NCI-H510A (cell line): Measurements from ENCODE around the gene FMOD.
A peak's percentile ranks its signal among the peaks of the same experiment; 100 is the strongest.

Experiments used
- DNase-seq: peaks from one replicate; lab custom pipeline; 2025; lab: John Stamatoyannopoulos, UW

The FMOD gene

GRCh38 chr1:203360547-203361185 is 9.7 kb upstream of the FMOD start:
- DNase-seq = no peak

- DNase-seq = no peak
Observed at GRCh38 chr1:203359010-203359571, 8.2 kb upstream of the FMOD start.

- no peak for DNase-seq
Observed at GRCh38 chr1:203354246-203354645, 3.3 kb upstream of the FMOD start.

GRCh38 chr1:203353486-203353885 is 2.6 kb upstream of the FMOD start:
- DNase-seq = no peak

- no peak for DNase-seq
Observed at GRCh38 chr1:203349773-203350524, 973 bp downstream of the FMOD start.

- no peak for DNase-seq
Observed at GRCh38 chr1:203349166-203349565, 1.8 kb downstream of the FMOD start.

DNA sequence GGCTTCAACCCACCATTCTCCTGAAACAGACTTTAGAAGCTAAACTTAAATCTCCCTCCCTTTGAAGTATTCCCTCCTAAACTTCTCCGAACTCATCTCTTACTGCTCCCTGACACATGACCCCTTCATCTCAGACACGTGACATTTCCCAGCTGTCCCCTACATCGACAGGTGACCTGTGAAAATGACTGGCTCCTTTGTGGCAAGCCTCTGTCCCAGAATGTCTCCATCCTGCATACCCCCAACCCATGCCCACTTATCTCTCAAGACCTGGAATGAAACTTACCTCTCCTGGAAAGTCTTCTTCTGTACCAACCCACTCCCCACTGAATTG is 4.2 kb downstream of the FMOD start:
- DNase-seq = no peak

DNA sequence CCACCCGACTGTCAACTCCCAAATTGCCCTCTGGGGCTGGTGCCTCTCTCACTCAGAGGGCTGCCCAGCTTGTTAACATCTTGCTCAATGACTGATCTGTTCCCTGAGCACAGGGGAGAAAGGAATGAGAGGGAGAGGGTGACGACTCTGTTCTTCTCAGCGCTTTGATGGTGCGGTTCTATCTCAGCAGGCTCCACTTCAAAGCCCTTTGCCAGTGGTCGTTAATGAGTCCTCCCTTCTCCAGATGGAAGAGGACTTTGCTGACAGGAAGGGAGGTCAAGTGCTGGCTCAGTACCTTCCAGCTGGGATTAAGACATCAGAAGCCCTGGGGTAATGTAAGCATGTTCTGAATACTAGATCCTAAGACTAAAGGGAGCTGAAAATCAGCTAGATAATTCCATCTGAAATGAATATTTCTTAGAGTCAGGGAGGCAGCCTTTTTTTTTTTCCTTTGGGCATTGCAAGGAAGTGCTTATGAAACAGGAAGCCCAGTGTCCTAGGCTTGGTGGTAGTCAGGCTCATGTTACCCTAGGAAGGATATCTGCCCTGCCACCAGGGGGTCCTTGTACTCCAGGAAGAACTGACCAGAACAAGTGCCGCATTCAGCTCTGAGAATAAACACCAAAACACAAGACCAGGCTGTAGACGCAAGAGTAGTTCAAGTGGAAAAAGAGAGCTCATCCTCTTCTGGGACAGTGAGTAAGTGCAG is 4.7 kb downstream of the FMOD start:
- DNase-seq = peak; percentile 27

GRCh38 chr1:203343956-203344754 is 6.8 kb downstream of the FMOD start:
- no peak for DNase-seq

GRCh38 chr1:203342192-203342940 is 8.6 kb downstream of the FMOD start:
- peak; percentile 38 for DNase-seq

- peak; percentile 71 for DNase-seq
Observed at GRCh38 chr1:203340112-203340790, 10.7 kb downstream of the FMOD start.

DNA sequence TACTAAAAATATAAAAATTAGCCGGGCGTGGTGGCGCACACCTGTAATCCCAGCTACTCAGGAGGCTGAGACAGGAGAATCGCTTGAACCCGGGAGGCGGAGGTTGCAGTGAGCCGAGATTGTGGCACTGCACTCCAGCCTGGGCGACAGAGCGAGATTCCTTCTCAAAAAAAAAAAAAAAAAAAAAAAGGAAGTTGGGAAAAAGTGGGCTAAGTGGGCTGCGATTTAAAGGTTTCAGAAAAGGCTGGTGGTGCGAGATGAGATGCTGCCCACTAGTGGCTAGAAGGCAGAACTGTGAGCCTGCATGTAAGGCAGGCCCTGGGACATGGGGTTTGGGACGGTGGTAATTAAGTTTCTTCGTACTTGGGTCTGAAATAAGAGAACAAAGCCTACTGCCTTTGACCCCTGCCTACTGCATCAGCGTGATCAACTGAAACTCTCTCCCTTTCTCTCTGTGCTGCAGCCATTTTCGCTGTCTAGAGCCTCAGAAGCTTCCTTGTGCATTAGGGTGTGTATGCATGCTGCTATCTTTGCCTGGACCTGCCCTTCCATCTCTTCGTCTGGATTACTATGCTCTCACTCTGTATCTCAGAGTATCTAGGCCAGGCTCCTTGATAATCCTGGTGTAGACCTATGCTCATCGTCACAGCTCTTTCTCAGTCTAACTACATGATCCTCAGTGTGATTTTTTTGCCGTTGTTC is 12.4 kb downstream of the FMOD start:
- no peak for DNase-seq

DNA sequence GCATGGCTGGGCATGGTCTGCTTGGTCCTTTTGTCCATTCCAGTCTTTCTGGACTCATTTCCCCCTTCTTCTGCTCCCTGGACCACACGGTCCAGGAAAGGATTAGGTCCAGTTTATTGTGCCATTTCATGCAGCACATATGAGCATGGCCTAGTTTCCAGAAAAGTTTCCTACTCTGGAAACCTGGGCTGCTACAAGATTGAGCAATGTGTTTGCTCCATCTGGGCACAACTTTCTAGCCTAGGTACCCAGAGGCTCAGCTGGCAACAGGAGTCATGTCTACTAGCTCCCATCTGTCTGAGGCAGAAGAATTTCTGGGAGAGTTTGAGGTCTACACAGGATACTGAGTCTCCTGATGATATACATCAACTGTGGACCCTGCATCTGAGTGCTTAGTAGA is 14.8 kb downstream of the FMOD start:
- DNase-seq = no peak

- DNase-seq = no peak
Observed at GRCh38 chr1:203335503-203335902, 15.4 kb downstream of the FMOD start.

GRCh38 chr1:203331224-203331623 is 19.7 kb downstream of the FMOD start:
- no peak for DNase-seq

DNA sequence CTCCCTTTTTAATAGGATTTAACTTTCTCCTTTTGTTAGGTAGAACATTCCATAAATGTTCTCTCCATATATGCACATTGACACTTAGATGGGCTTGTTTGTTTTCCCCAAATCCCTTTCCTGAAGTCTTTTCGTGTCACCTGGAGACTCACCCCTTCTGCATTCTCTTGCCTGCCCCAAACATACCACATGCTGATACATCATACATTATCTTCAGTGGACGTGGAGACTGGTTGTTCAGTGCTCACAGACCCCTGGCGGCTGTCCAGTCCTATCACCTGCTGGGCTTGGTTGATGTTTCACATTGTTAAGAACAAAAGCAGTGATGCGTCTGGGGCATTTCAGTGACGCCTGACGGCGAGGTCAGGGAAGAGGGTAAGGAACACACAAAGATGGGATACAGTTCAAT is 22.2 kb downstream of the FMOD start:
- DNase-seq = no peak

- DNase-seq = peak; percentile 87
Observed at GRCh38 chr1:203327684-203328457, 23.1 kb downstream of the FMOD start.

DNA sequence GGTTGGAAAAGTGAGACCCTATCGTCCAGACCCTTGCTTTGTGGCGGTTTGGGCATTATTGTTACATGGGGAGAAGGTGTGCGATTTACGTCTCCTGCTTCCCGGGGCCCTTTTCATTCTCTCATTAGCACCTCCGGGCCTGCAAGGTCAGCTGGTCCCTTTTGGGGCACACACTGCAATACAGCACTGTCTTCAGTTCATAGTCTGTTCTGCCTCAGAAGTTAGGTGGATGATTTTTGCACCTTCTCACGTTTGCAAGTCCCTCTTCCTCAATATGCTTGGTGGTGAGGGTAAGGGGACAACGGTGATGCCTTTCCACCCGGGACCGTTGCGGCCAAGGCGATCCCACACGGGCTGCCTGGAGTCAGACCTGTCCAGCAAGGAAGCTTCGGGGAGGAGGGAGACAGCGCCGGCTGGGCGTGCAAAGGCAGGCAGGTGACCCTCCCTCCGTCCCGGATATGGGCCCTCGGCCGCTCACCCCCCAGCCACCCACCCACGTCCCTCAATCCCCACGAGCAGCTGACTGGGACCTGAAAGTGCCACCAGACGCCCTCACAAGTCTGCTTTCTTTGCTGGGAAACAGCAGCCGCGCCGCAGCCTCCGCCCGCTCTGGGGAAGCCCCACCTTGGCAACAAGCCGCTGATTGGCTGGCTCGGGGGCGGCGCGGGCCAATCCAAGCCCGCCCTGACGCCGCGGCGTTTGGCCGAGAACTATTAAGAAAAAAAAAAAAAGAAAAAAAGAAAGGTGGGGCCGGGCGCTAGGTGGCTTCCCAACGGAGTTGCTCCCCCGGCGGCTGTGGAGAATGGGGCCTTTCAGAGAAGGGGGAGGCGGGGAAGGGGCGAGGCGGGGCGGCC is 23.9 kb downstream of the FMOD start:
- DNase-seq = peak; percentile 93
